ENCODE data around the gene PTPRF.

GRCh38 chr1:43518935-43519686 is 11.6 kb upstream of the PTPRF start:
- no peak for TF ChIP-seq POLR2AphosphoS5 (IDR thresholded peaks at IDR 0.05)
- TF ChIP-seq, protein P1, sequence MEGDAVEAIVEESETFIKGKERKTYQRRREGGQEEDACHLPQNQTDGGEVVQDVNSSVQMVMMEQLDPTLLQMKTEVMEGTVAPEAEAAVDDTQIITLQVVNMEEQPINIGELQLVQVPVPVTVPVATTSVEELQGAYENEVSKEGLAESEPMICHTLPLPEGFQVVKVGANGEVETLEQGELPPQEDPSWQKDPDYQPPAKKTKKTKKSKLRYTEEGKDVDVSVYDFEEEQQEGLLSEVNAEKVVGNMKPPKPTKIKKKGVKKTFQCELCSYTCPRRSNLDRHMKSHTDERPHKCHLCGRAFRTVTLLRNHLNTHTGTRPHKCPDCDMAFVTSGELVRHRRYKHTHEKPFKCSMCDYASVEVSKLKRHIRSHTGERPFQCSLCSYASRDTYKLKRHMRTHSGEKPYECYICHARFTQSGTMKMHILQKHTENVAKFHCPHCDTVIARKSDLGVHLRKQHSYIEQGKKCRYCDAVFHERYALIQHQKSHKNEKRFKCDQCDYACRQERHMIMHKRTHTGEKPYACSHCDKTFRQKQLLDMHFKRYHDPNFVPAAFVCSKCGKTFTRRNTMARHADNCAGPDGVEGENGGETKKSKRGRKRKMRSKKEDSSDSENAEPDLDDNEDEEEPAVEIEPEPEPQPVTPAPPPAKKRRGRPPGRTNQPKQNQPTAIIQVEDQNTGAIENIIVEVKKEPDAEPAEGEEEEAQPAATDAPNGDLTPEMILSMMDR (IDR thresholded peaks at IDR 0.05 in 8 of 11, conservative IDR thresholded peaks at IDR 0.05 in 3 of 11), result no peak
- TF ChIP-seq POLR2A (IDR thresholded peaks at IDR 0.05), result no peak

Data from spleen (tissue), 7 donors.